Keratinocyte (primary cell): Measurements from ENCODE around the gene IL1RAPL1. TPM values are rescaled to one million over a fixed set of nuclear protein-coding genes. Genes with fewer than 3 reads are reported as not detected.

Experiments used
- DNase-seq: peaks from one replicate; pipeline ENCODE4 v3.0.0-alpha.2; 2011; ENCODE audit warnings: low read depth, missing footprints, low spot score
- FAIRE-seq: peaks from 2 replicates; lab custom pipeline; 2011; peaks lifted over from hg19 to GRCh38; lab: Jason Lieb, UNC
- H2AFZ ChIP-seq: 2 replicates; pipeline ENCODE4 v1.6.0; 2012; ENCODE audit warnings: low read length, control low read depth, inconsistent platforms; ENCODE audit not compliant: control insufficient read depth
- H3K27ac ChIP-seq: 2 replicates; pipeline ENCODE4 v1.5.1; 2011; ENCODE audit warnings: low read length; ENCODE audit not compliant: control insufficient read depth, insufficient read depth
- H3K27me3 ChIP-seq: 3 replicates; pipeline ENCODE4 v1.6.0; 2011; ENCODE audit warnings: low read length; ENCODE audit not compliant: control insufficient read depth, insufficient read depth; ENCODE audit errors: extremely low read depth
- H3K36me3 ChIP-seq, 2 experiments: 2 replicates in 1 of 2; 3 replicates in 1 of 2; pipeline ENCODE4 v1.5.1; 2011; ENCODE audit warnings: low read length in 2 of 2, mild to moderate bottlenecking in 1 of 2; ENCODE audit not compliant: control insufficient read depth in 2 of 2, insufficient read depth in 2 of 2; ENCODE audit errors: extremely low read depth in 1 of 2
- H3K4me1 ChIP-seq: 3 replicates; pipeline ENCODE4 v1.5.1; 2011; ENCODE audit warnings: low read length; ENCODE audit not compliant: control insufficient read depth, insufficient read depth; ENCODE audit errors: extremely low read depth
- H3K4me2 ChIP-seq: 3 replicates; pipeline ENCODE4 v1.6.0; 2011; ENCODE audit warnings: low read depth, low read length; ENCODE audit not compliant: control insufficient read depth, insufficient read depth; ENCODE audit errors: extremely low read depth
- H3K4me3 ChIP-seq, 3 experiments: fragments of 200-600 bp in 1 of 3; sonication (generic) in 1 of 3; 2 replicates in 2 of 3; 3 replicates in 1 of 3; pipeline ENCODE4 v1.5.1; 2011 to 2016; ENCODE audit warnings: low read length in 3 of 3, mild to moderate bottlenecking in 3 of 3, control low read depth in 2 of 3, inconsistent platforms in 1 of 3, low read depth in 1 of 3, mixed read lengths in 1 of 3, mixed run types in 1 of 3, moderate library complexity in 1 of 3; ENCODE audit not compliant: control insufficient read depth in 2 of 3, insufficient read depth in 2 of 3; ENCODE audit errors: extremely low read depth in 1 of 3
- H3K79me2 ChIP-seq: 2 replicates; pipeline ENCODE4 v1.6.0; 2012; ENCODE audit warnings: low read length; ENCODE audit not compliant: control insufficient read depth, insufficient read depth
- H3K9ac ChIP-seq: 3 replicates; pipeline ENCODE4 v1.6.0; 2011; ENCODE audit warnings: low read length; ENCODE audit not compliant: control insufficient read depth, insufficient read depth; ENCODE audit errors: extremely low read depth
- H3K9me1 ChIP-seq: 3 replicates; pipeline ENCODE4 v1.6.0; 2011; ENCODE audit warnings: low read length; ENCODE audit not compliant: control insufficient read depth, insufficient read depth; ENCODE audit errors: extremely low read depth
- H3K9me3 ChIP-seq: 2 replicates; pipeline ENCODE4 v1.5.1; 2012; ENCODE audit warnings: low read depth, low read length; ENCODE audit not compliant: control insufficient read depth
- H4K20me1 ChIP-seq: 3 replicates; pipeline ENCODE4 v1.6.0; 2011; ENCODE audit warnings: low read length; ENCODE audit not compliant: control insufficient read depth, insufficient read depth; ENCODE audit errors: extremely low read depth
- EZH2 ChIP-seq: IDR thresholded peaks from one replicate; pipeline ENCODE4 v1.6.1; 2012; ENCODE audit warnings: inconsistent platforms, mild to moderate bottlenecking, low read length, moderate library complexity
- dilution Hi-C: fragments of 300-500 bp; cut with MboI; formaldehyde crosslinking; loops from one replicate; pipeline ENCODE4 v1.7.0; 2020; ENCODE audit warnings: low sequenced_read_pairs; ENCODE audit not compliant: extremely low pct_ligation_motif_present
- polyA plus RNA-seq, 5 experiments: library from polyadenylated mRNA; depleted of rRNA in 3 of 5; stranded (reverse) in 3 of 5; stranded (forward) in 1 of 5; unstranded in 1 of 5; fragments of >200 nt; gene quantifications; 1 replicate in 1 of 5; 2 replicates in 3 of 5; 3 replicates in 1 of 5; pipeline versions ENCODE4 v1.2.1 to v1.2.3, GENCODE V29; 2011 to 2012; ENCODE audit warnings: missing spikeins in 2 of 5, low read depth in 1 of 5, low replicate concordance in 1 of 5
- TF ChIP-seq, protein P1 (sequence below), 3 experiments: IDR thresholded peaks in 1 of 3; conservative IDR thresholded peaks in 1 of 3; optimal IDR thresholded peaks in 1 of 3; 2 replicates in 2 of 3; 3 replicates in 1 of 3; pipeline versions ENCODE3 to v1.5.1; 2011; ENCODE audit warnings: low read length in 3 of 3, mild to moderate bottlenecking in 3 of 3, moderate library complexity in 2 of 3, control low read depth in 1 of 3, inconsistent platforms in 1 of 3; ENCODE audit not compliant: insufficient read depth in 2 of 3; ENCODE audit errors: extremely low read depth in 1 of 3

The IL1RAPL1 gene
- polyA plus RNA-seq, 1 donor (not counting 4 experiments of a cell fraction or from before 2014, with no cell fraction given): 2.8 TPM

DNA sequence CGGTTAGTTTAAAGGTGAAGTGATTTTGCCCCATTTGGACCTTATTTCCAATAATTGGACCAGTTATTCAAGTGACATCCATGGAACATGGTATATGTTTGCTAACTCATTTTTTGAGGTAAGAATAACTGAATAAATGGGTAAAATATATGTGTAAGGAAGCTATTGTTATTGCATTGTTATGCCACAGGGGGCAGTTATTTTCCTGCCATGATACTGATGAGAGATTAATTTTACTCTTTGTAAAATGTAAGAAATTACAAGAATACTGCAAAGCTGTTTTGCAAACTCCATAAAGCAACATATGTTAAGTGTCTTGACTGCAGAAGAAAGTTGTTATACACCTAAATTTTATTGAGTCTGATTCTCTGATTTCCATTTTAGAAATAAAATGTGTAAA, 114.0 kb downstream of the IL1RAPL1 start:
- TF ChIP-seq, protein P1, sequence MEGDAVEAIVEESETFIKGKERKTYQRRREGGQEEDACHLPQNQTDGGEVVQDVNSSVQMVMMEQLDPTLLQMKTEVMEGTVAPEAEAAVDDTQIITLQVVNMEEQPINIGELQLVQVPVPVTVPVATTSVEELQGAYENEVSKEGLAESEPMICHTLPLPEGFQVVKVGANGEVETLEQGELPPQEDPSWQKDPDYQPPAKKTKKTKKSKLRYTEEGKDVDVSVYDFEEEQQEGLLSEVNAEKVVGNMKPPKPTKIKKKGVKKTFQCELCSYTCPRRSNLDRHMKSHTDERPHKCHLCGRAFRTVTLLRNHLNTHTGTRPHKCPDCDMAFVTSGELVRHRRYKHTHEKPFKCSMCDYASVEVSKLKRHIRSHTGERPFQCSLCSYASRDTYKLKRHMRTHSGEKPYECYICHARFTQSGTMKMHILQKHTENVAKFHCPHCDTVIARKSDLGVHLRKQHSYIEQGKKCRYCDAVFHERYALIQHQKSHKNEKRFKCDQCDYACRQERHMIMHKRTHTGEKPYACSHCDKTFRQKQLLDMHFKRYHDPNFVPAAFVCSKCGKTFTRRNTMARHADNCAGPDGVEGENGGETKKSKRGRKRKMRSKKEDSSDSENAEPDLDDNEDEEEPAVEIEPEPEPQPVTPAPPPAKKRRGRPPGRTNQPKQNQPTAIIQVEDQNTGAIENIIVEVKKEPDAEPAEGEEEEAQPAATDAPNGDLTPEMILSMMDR (optimal IDR thresholded peaks at IDR 0.05 in 1 of 3, IDR thresholded peaks at IDR 0.05 in 1 of 3, conservative IDR thresholded peaks at IDR 0.05 in 1 of 3; ENCODE audit: extremely low read depth in 1 of 3, insufficient read depth in 2 of 3, low read length in 3 of 3): no peak
- TF ChIP-seq EZH2: no peak
- FAIRE-seq: no peak

DNA sequence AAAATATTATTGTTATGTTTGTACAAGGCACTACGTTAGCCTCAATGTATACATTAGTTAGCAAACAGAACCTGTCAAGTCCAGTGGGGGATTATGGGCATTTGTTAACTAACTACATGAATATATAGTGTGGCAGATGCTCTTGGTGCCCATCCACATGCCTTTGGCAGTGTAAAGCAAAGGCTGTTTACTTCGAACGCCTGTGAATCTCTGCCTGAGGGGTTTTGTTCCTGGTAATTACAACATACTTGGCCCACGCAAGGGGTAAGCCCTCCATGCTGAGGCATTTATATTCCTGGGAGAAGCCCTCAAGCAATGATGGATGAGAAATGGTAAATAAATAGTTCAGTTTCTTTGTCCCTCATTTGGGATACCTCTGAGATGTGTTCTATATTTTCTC, 119.7 kb downstream of the IL1RAPL1 start:
- dilution Hi-C loops: no loop called here
- H3K4me2 ChIP-seq: no peak overlapping the region
- no peaks in the 10 kb centered on the region for H4K20me1 ChIP-seq
- no peak overlapping the region for H3K9ac ChIP-seq
- no peak for DNase-seq
- H3K9me1 ChIP-seq: no peaks in the 10 kb centered on the region
- no peaks in the 10 kb centered on the region for H3K9me3 ChIP-seq
- H3K27me3 ChIP-seq: no peaks in the 10 kb centered on the region
- FAIRE-seq: no peak
- no peaks in the 10 kb centered on the region for H3K36me3 ChIP-seq
- no peak for TF ChIP-seq EZH2
- TF ChIP-seq, protein P1 (optimal IDR thresholded peaks at IDR 0.05 in 1 of 3, IDR thresholded peaks at IDR 0.05 in 1 of 3, conservative IDR thresholded peaks at IDR 0.05 in 1 of 3; ENCODE audit: extremely low read depth in 1 of 3, insufficient read depth in 2 of 3, low read length in 3 of 3): no peak
- H3K79me2 ChIP-seq: no peaks in the 10 kb centered on the region
- no peak overlapping the region for H3K4me3 ChIP-seq
- H3K4me1 ChIP-seq: no peaks in the 10 kb centered on the region
- no peak overlapping the region for H2AFZ ChIP-seq
- H3K27ac ChIP-seq: no peak overlapping the region

More for the DNA sequence above, 114.0 kb downstream of the IL1RAPL1 start:
- Histone ChIP-seq H3K79me2 (no peaks in the 10 kb centered on the region), H3K27me3 (no peaks in the 10 kb centered on the region), H3K36me3 (no peaks in the 10 kb centered on the region), H3K9ac (no peak overlapping the region), H3K4me3 (no peak overlapping the region), H3K9me3 (no peaks in the 10 kb centered on the region), H3K27ac (no peak overlapping the region), H2AFZ (no peak overlapping the region), H4K20me1 (no peaks in the 10 kb centered on the region), H3K4me1 (no peaks in the 10 kb centered on the region), H3K4me2 (no peak overlapping the region), H3K9me1 (no peaks in the 10 kb centered on the region)
- dilution Hi-C loops: no loop called here
- no peak for DNase-seq
